ENCODE measurements around the gene ANKRD27.
A peak's percentile ranks its signal among the peaks of the same experiment; 100 is the strongest.
"Not testable (repeated sequence)": the region's sequence is repeated elsewhere in the genome, so short reads cannot be mapped to it uniquely, and the experiment has no call there.

ANKRD27 gene

DNA sequence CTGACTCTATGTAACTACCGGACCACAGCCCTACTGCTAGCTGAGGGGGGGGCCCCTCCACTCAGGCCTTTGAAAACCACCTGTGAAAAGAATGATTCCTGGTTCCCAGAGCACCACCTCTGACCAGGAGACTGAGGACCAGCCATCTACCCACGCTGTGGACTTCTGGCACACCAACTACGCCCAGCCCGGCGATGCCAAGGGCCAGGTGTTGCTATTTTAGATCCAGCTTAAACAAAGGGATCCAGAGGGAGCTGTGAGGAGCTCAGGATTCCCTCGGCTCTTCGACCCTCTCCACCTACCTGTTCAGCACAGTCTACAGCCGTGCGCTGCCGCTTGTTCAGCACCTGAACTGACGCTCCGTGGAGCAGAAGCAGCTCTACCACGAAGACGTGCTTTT is 71.0 kb downstream of the ANKRD27 start:
- no peak for DNase-seq (ENCODE audit: low read depth in 3 of 3)

DNA sequence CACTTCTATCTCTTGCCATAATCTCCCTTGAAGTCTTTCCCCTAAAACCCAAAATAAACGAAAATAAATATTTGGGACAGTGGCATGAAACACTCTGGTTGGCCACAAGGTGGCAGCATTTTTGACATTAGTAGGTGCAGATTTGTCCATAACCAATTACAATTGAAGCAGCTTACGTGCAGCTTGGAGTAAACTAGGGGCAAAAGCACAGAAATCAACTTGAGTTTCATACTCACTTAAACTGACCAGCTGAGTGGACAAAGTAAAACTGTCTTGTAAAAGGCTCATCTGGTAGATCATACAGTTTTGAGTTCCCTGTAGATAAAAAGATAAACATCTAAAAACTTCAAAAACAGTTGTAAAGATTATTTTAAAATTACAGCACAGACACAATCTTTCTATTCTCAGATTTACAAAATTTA is 75.2 kb downstream of the ANKRD27 start:
- DNase-seq (ENCODE audit: low read depth in 3 of 3) = peak in 1 of 3 donors; percentile 30

GRCh38 chr19:32599258-32599657 is 75.7 kb downstream of the ANKRD27 start:
- no peak for DNase-seq (ENCODE audit: low read depth in 3 of 3)

DNA sequence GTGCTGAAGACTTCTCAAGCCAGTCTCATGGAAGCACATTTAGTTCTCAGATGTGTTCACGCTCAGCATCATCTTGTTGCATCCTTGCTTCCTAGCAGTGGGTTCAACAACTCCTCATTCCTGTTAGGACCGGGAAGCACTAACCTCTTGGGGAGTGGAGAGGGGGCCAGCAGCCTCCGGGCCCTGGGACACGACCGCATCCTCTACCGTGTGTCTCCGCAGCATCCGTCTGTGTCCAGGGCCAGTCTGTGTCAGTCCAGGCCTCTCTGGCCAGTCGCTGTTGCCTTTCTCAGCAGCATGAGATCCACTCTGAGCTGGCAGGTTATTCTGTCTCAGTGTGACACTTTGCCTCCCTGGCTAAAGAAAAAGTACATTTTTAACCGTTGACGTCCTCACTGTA is 77.0 kb downstream of the ANKRD27 start:
- DNase-seq (ENCODE audit: low read depth in 3 of 3) = no peak

DNA sequence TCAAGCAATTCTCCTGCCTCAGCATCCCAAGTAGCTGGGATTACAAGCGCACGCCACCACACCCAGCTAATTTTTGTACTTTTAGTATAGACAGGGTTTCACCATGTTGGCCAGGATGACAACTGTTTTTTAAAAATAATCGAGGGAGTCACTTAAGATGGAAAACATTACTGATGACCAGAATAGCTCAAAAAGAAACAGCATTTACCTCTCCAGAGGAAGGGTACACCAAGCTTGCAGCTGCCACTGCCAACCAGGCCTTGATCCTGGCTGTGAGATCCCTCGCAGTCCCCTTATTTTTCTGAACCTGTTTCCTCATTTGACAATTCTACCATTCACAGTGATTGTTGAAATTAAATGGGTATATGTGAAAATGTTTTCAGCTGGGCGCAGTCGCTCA is 79.5 kb downstream of the ANKRD27 start:
- DNase-seq (ENCODE audit: low read depth in 3 of 3) = no peak

GRCh38 chr19:32594021-32594420 is 81.0 kb downstream of the ANKRD27 start:
- DNase-seq (ENCODE audit: low read depth in 3 of 3) = no peak

DNA sequence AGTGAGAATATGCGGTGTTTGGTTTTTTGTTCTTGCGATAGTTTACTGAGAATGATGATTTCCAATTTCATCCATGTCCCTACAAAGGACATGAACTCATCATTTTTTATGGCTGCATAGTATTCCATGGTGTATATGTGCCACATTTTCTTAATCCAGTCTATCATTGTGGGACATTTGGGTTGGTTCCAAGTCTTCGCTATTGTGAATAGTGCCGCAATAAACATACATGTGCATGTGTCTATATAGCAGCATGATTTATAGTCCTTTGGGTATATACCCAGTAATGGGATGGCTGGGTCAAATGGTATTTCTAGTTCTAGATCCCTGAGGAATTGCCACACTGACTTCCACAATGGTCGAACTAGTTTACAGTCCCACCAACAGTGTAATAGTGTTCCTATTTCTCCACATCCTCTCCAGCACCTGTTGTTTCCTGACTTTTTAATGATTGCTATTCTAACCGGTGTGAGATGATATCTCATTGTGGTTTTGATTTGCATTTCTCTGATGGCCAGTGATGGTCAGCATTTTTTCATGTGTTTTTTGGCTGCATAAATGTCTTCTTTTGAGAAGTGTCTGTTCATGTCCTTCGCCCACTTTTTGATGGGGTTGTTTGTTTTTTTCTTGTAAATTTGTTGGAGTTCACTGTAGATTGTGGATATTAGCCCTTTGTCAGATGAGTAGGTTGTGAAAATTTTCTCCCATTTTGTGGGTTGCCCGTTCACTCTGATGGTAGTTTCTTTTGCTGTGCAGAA is 87.1 kb downstream of the ANKRD27 start:
- DNase-seq (ENCODE audit: low read depth in 3 of 3) = not testable (repeated sequence)

- DNase-seq (ENCODE audit: low read depth in 3 of 3) = no peak
These were observed 93.2 kb downstream of the ANKRD27 start for GRCh38 chr19:32581705-32582179.

GRCh38 chr19:32580901-32581704 is 93.9 kb downstream of the ANKRD27 start, which contains the start of gene PDCD5:
Gene PDCD5 (plus strand): TSS chr19:32581190. CDS start chr19:32581262, 72 bp downstream.
- peak; percentile 94 to 96 (median 94) for DNase-seq (ENCODE audit: low read depth in 3 of 3)

GRCh38 chr19:32580353-32580900 is 94.6 kb downstream of the ANKRD27 start:
- no peak for DNase-seq (ENCODE audit: low read depth in 3 of 3)

DNA sequence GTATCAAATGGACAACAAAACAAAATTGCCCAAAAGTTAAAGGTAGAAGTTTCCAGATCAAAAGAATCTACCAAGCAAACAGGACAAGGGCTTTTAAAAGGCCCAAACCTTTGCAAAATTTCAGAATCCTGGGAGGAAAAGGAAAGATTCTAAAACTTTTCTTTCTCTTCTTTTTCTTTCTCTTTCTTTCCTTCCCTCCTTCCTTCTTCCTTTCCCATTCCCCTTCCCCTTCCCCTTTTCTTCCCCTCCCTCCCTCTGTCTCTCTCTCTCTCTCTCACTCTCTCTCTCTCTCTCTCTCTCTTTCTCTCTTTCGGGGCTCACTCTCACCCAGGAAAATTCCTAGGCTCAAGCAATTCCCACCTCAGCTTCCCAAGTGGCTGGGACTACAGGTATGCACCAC is 98.2 kb downstream of the ANKRD27 start:
- DNase-seq (ENCODE audit: low read depth in 3 of 3) = no peak

GRCh38 chr19:32573492-32573794 is 101.5 kb downstream of the ANKRD27 start:
- no peak for DNase-seq (ENCODE audit: low read depth in 3 of 3)

DNA sequence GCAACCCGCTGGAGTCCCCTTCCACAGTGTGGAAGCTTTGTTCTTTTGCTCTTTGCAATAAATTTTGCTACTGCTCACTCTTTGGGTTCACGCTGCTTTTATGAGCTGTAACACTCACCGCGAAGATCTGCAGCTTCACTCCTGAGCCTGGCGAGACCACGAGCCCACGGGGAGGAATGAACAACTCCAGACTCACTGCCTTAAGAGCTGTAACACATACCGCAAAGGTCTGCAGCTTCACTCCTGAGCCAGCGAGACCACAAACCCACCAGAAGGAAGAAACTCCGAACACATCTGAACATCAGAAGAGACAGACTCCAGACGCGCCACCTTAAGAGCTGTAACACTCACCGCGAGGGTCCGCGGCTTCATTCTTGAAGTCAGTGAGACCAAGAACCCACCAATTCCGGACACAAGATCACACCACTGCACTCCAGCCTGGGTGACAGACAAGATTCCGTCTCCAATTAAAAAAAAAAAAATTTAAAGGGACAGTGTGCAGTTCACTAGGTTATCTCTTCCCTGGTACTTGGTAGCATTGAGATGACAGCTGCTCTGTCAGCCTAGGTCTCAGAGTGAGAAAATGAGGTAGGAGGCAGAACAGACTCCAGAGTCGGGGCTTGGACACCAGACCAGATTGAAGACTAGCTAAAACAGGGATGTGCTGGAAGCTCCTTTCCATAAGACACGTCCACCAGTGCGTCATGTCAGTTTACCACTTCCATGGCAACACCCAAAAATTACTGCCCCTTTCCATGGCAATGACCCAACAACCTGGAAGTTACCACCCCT is 102.1 kb downstream of the ANKRD27 start:
- not testable (repeated sequence) for DNase-seq (ENCODE audit: low read depth in 3 of 3)

- DNase-seq (ENCODE audit: low read depth in 3 of 3) = not testable (repeated sequence)
These were observed 103.4 kb downstream of the ANKRD27 start for GRCh38 chr19:32571471-32572075.

DNA sequence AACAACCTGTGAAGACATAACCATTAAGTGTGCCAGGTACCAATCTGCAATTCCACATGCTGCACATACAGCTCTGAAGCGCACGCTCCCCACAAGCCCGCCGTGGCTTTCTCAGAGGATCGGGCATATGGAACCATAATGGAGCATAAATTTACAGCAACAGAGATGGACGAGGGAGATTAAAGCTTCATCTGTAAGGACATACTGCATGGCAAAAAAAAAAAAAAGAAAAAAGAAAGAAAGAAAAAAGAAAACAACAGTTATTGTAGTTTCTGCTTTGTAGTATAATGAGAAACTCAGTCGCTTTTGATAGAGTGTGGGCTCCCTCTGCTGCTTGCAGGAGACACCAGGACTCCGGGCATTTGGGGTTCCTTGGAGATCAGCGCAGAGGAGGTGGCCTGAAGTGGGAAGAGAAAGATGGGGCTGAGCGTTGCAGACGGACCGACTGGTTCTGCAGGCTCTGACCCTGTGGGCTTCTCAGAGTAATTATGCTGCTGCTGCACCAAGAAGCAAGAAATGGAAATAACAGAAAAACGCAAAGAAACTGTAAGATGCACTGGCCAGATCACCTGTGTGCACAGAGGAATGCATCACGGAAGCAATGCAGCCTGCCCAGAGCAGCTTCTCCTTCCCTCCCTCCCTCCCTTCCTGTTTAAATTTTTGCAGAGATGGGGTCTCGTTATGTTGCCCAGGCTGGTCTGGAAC is 104.7 kb downstream of the ANKRD27 start:
- peak in 1 of 3 donors; percentile 29 for DNase-seq (ENCODE audit: low read depth in 3 of 3)

- DNase-seq (ENCODE audit: low read depth in 3 of 3) = no peak
These were observed 107.5 kb downstream of the ANKRD27 start for GRCh38 chr19:32567486-32567885.

DNA sequence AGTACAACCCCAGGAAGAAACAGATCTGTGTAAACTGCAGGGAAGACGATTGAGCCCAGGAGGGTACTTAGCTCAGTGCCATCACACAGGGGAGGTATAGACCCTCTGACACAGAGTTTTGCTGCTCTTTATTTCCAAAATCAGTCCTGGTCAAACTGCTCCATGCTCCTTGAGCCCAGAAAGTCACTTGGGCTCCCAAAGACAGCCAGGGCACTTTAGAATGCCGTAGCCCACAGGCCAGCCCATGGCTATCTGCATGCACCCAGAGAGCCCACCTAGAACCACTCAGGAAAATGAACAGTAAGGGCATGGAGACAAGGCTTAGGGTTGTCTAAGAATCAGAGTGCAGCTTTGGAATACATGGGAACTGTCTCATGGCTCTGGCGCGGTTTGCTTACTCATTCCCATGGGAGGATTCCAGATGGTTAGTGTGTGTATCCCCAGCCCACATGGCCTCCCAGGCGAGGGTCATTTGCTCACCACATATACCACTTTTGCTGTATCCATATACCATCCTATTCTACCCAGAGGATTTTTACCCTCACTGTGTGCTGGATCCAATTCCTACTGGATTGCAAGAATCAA is 108.6 kb downstream of the ANKRD27 start:
- no peak for DNase-seq (ENCODE audit: low read depth in 3 of 3)

- no peak for DNase-seq (ENCODE audit: low read depth in 3 of 3)
These were observed 111.2 kb downstream of the ANKRD27 start for GRCh38 chr19:32563761-32564160.

GRCh38 chr19:32558607-32559228 is 116.3 kb downstream of the ANKRD27 start:
- DNase-seq (ENCODE audit: low read depth in 3 of 3) = no peak

DNA sequence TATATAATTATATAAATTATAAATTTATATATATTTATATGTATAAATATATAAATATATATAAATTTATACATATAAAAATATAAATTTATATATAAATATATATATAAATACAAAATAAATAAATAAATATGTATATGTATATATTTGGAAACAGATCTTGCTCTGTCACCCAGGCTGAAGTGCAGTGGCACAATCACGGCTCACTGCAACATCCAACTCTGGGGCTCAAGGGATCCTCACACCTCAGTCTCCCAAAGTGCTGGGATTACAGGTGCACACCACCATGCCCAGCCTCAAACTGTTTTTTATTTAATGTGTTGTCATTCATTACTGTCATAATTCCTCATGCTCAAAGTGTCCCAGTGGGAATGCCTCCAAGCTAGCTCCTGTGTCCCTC is 119.2 kb downstream of the ANKRD27 start:
- no peak for DNase-seq (ENCODE audit: low read depth in 3 of 3)

Data from stimulated activated CD4-positive, alpha-beta T cell treated with anti-CD3 and anti-CD28 coated beads, TNF-alpha, amount 100 ng/mL, for 48 hours (primary cell).